ENCODE measurements around the gene KIF2C.

The KIF2C gene

GRCh38 chr1:44707959-44708831, 31.4 kb upstream of the KIF2C start:
- Mint-ChIP-seq H3K9me3 (no peaks in the 10 kb centered on the region), H3K4me1 (ENCODE audit: low read depth) (peaks cover 5% of the 10 kb centered on the region), H3K4me3 (peak overlapping the region; percentile 42)

GRCh38 chr1:44713321-44713781, 26.3 kb upstream of the KIF2C start:
- Mint-ChIP-seq H3K4me1 (ENCODE audit: low read depth) (peaks cover 27% of the 10 kb centered on the region), H3K9me3 (no peaks in the 10 kb centered on the region), H3K36me3 (ENCODE audit: low read depth) (no peaks in the 10 kb centered on the region), H3K27me3 (ENCODE audit: low read depth) (peaks cover 8% of the 10 kb centered on the region), H3K4me3 (no peak overlapping the region), H3K27ac (no peak overlapping the region)

More at GRCh38 chr1:44707959-44708831, 31.4 kb upstream of the KIF2C start:
- Mint-ChIP-seq H3K36me3 (ENCODE audit: low read depth) (no peaks in the 10 kb centered on the region), H3K27me3 (ENCODE audit: low read depth) (peaks cover 14% of the 10 kb centered on the region), H3K27ac (peak overlapping the region; percentile 2)

- peaks cover 8% of the 10 kb centered on the region for H3K27me3 Mint-ChIP-seq (ENCODE audit: low read depth)
- H3K4me3 Mint-ChIP-seq, result no peak overlapping the region
- peak overlapping the region; percentile 62 for H3K27ac Mint-ChIP-seq
- peaks cover 35% of the 10 kb centered on the region for H3K4me1 Mint-ChIP-seq (ENCODE audit: low read depth)
- no peaks in the 10 kb centered on the region for H3K9me3 Mint-ChIP-seq
- H3K36me3 Mint-ChIP-seq (ENCODE audit: low read depth), result no peaks in the 10 kb centered on the region
These were observed 25.1 kb upstream of the KIF2C start for GRCh38 chr1:44714532-44714931.

GRCh38 chr1:44714944-44715571, 24.6 kb upstream of the KIF2C start:
- peaks cover 37% of the 10 kb centered on the region for H3K4me1 Mint-ChIP-seq (ENCODE audit: low read depth)
- no peaks in the 10 kb centered on the region for H3K9me3 Mint-ChIP-seq
- peak overlapping the region; percentile 2 for H3K4me3 Mint-ChIP-seq
- peaks cover 8% of the 10 kb centered on the region for H3K27me3 Mint-ChIP-seq (ENCODE audit: low read depth)
- H3K27ac Mint-ChIP-seq, result peak overlapping the region; percentile 62
- H3K36me3 Mint-ChIP-seq (ENCODE audit: low read depth), result no peaks in the 10 kb centered on the region

GRCh38 chr1:44717156-44717555, 22.5 kb upstream of the KIF2C start:
- Mint-ChIP-seq H3K27me3 (ENCODE audit: low read depth) (no peaks in the 10 kb centered on the region), H3K27ac (no peak overlapping the region), H3K9me3 (no peaks in the 10 kb centered on the region), H3K4me3 (no peak overlapping the region), H3K4me1 (ENCODE audit: low read depth) (peaks cover 54% of the 10 kb centered on the region), H3K36me3 (ENCODE audit: low read depth) (no peaks in the 10 kb centered on the region)

- Mint-ChIP-seq H3K27me3 (ENCODE audit: low read depth) (no peaks in the 10 kb centered on the region), H3K36me3 (ENCODE audit: low read depth) (no peaks in the 10 kb centered on the region), H3K27ac (no peak overlapping the region), H3K4me1 (ENCODE audit: low read depth) (peaks cover 54% of the 10 kb centered on the region), H3K4me3 (no peak overlapping the region), H3K9me3 (no peaks in the 10 kb centered on the region)
These were observed 22.0 kb upstream of the KIF2C start for GRCh38 chr1:44717653-44718052.

- no peak overlapping the region for H3K27ac Mint-ChIP-seq
- H3K4me3 Mint-ChIP-seq, result no peak overlapping the region
- no peaks in the 10 kb centered on the region for H3K9me3 Mint-ChIP-seq
These were observed 21.5 kb upstream of the KIF2C start for GRCh38 chr1:44718091-44718490.

GRCh38 chr1:44719318-44719717, 20.3 kb upstream of the KIF2C start:
- no peak overlapping the region for H3K4me3 Mint-ChIP-seq
- peaks cover 65% of the 10 kb centered on the region for H3K4me1 Mint-ChIP-seq (ENCODE audit: low read depth)
- no peaks in the 10 kb centered on the region for H3K9me3 Mint-ChIP-seq
- H3K36me3 Mint-ChIP-seq (ENCODE audit: low read depth), result peaks cover 1% of the 10 kb centered on the region
- no peaks in the 10 kb centered on the region for H3K27me3 Mint-ChIP-seq (ENCODE audit: low read depth)
- peak overlapping the region; percentile 14 for H3K27ac Mint-ChIP-seq

More at GRCh38 chr1:44718091-44718490, 21.5 kb upstream of the KIF2C start:
- Mint-ChIP-seq H3K36me3 (ENCODE audit: low read depth) (peaks cover 1% of the 10 kb centered on the region), H3K27me3 (ENCODE audit: low read depth) (no peaks in the 10 kb centered on the region), H3K4me1 (ENCODE audit: low read depth) (peaks cover 56% of the 10 kb centered on the region)

- Mint-ChIP-seq H3K4me3 (peak overlapping the region; percentile 22), H3K9me3 (no peaks in the 10 kb centered on the region), H3K36me3 (ENCODE audit: low read depth) (peaks cover 1% of the 10 kb centered on the region), H3K27me3 (ENCODE audit: low read depth) (no peaks in the 10 kb centered on the region), H3K4me1 (ENCODE audit: low read depth) (peaks cover 62% of the 10 kb centered on the region), H3K27ac (peak overlapping the region; percentile 71)
These were observed 19.4 kb upstream of the KIF2C start for GRCh38 chr1:44720281-44720680.

- H3K27ac Mint-ChIP-seq, result peak overlapping the region; percentile 93
- H3K4me3 Mint-ChIP-seq, result peak overlapping the region; percentile 56
- H3K36me3 Mint-ChIP-seq (ENCODE audit: low read depth), result peaks cover 1% of the 10 kb centered on the region
- H3K4me1 Mint-ChIP-seq (ENCODE audit: low read depth), result peaks cover 57% of the 10 kb centered on the region
- H3K27me3 Mint-ChIP-seq (ENCODE audit: low read depth), result no peaks in the 10 kb centered on the region
- no peaks in the 10 kb centered on the region for H3K9me3 Mint-ChIP-seq
These were observed 17.9 kb upstream of the KIF2C start for GRCh38 chr1:44721485-44722361.

- peak overlapping the region; percentile 86 for H3K4me3 Mint-ChIP-seq
- no peaks in the 10 kb centered on the region for H3K9me3 Mint-ChIP-seq
- H3K4me1 Mint-ChIP-seq (ENCODE audit: low read depth), result peaks cover 54% of the 10 kb centered on the region
- H3K27me3 Mint-ChIP-seq (ENCODE audit: low read depth), result no peaks in the 10 kb centered on the region
- peaks cover 1% of the 10 kb centered on the region for H3K36me3 Mint-ChIP-seq (ENCODE audit: low read depth)
- H3K27ac Mint-ChIP-seq, result peak overlapping the region; percentile 97
These were observed 16.6 kb upstream of the KIF2C start for GRCh38 chr1:44723064-44723463.

- H3K4me3 Mint-ChIP-seq, result peak overlapping the region; percentile 86
- peak overlapping the region; percentile 97 for H3K27ac Mint-ChIP-seq
- H3K36me3 Mint-ChIP-seq (ENCODE audit: low read depth), result peaks cover 1% of the 10 kb centered on the region
- H3K4me1 Mint-ChIP-seq (ENCODE audit: low read depth), result peaks cover 53% of the 10 kb centered on the region
- no peaks in the 10 kb centered on the region for H3K9me3 Mint-ChIP-seq
- no peaks in the 10 kb centered on the region for H3K27me3 Mint-ChIP-seq (ENCODE audit: low read depth)
These were observed 15.9 kb upstream of the KIF2C start for GRCh38 chr1:44723496-44724295.

- Mint-ChIP-seq H3K36me3 (ENCODE audit: low read depth) (peaks cover 1% of the 10 kb centered on the region), H3K9me3 (no peaks in the 10 kb centered on the region), H3K4me1 (ENCODE audit: low read depth) (peaks cover 51% of the 10 kb centered on the region), H3K27me3 (ENCODE audit: low read depth) (no peaks in the 10 kb centered on the region), H3K27ac (no peak overlapping the region), H3K4me3 (peak overlapping the region; percentile 64)
These were observed 15.2 kb upstream of the KIF2C start for GRCh38 chr1:44724296-44724954.

All from T-helper 1 cell treated with Interleukin-12 subunit alpha and Interleukin-12 subunit beta and Interleukin-4 antibody, amounts not matched to agents 30 μg/mL and 1 μg/mL, for 36 hours (primary cell).